CD4-positive, alpha-beta T cell treated with Interleukin-21 for 1 hour (primary cell): ENCODE measurements around the gene PRSS16.

Source experiments
- DNase-seq: peaks from one replicate; pipeline ENCODE4 v3.0.0-alpha.2; 2020

PRSS16 gene

DNA sequence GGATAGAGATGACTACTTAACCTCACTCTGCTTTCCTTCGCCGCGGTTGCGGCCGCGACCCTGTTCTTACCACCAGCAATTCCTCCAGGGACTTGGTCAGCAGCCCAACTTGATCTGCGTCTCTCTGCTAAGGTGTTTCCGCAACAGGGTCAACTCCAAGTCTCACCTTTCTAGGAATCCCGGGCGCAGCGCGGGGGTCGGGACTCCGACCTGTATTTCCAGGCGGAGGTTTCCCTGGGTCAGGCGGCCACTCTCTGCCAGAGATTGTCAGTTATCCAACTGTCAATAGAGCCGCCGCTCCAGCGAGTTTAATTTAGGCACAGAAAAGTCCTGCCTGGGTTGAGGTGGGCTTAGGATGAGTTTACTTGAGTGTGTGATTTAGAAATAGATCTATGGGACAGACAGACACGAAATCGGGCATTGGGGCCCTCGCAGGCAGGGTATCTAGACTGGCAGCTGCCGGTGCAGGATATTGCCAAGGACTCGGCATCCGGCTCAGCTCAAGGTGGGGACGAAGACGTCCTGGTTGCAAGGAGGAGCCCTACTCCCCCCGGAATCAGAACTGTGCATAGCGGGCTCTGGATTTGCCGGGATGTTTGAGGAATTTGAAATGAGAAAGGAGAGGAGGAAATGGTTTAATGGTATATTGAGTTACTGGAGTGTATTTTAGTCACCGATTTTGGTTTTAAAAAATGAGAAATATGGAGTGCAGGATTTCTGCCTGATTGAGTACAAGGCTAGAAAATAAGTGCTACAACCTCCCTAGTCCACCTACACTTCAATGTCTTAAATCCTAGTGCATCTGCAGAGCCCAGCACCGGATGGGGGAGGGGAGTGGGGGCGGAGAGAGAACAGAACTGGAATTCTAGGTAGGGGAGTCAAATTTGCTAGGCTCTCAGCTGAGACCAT lies 40.9 kb downstream of the PRSS16 start:
- DNase-seq, result no peak

DNA sequence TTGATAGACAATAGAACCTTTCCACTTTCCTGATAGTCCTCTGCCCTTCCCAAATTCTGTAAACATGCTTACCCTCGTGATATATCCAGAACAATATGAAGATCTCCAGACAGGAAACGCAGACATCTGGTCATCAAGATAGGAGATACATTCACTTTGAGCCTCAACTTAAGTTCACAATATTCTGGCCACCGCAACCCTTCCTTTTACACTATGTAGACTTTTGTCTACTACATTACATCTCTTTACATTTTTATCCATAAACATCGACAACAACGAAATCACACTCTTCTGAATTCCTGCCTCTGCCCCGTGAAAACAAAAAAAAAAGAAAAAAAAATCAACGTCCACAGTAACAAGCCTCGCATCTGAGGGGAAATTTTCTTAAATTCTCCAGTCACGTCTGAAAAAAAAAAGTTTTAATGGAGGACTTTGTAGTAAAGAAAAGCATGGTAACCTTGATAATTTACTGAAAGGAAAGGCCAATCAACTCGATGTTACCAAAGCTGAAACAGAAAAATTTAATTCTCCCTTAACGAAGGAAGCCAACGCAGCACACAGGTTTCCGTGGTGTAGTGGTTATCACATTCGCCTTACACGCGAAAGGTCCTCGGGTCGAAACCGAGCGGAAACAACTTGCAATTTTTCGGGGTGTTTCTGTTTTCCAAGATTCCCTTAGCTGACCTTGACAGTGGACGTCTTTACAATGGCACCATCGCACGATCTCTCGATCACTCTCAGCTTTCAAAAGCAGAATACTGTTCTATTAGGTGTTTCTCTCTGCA lies 42.8 kb downstream of the PRSS16 start:
- DNase-seq, result no peak

DNA sequence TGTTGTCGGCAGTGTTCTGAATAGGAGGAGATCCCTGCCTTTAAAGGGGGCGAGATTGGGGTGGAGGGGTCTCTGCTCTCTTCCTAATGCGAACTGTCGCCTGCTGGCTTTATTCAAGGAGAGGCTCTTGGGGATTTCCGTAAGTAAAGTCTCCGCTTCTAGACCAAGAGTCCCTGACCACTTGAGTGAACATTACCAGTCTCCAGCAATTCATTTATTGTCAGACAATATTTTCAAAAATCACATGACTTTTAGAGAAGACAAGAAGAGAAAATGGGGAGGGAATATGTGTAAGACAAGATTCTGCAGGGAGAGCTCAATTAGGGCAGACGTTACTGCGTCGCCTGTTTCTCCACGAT lies 43.3 kb downstream of the PRSS16 start:
- DNase-seq, result no peak

DNA sequence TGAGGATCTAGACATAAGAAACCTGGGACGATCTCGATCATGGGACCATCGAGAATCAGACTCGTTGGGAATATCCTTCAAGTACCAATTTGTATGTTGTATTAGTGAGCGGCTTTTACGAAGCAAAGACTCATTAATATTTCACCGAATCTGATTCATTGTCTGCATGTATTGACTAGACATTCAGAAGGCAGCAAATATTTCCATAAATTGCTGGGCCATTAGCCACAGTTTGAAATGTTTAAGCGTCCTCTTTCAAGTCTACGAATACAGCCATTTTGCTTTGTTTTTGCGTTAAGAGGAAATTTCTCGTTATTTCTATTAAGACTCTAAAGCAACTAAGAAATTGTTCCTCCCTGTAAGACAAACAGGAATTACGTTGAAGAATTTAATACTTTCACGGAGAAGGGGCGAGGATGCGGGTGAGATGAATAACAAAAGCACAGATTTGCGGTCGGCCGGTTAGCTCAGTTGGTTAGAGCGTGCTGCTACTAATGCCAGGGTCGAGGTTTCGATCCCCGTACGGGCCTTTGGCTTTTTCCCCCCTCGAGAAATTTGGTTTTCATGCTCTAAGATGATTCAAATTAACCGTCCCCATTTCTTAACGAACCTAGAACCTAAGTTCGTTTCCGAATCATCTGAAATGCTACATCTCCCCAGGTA lies 46.1 kb downstream of the PRSS16 start:
- DNase-seq, result no peak

DNA sequence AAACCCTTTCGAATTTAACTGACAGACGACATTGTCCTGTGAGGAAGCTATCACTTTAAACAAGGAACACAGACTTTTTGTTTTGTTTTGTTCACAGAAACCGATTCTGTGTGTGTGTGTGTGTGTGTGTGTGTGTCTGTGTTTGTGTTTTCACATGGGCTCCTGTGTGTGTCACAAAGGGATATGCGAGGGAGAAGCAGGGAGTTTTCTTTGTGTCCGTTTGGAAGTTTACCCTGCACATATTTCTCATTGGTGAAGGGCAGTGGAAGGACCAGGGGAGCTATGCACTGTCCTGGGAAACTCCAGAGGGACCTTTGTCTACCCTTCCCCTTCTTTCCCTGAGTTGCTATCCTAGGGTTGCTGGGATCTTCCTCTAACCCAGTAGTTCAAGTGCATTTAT lies 46.9 kb downstream of the PRSS16 start:
- DNase-seq, result no peak

DNA sequence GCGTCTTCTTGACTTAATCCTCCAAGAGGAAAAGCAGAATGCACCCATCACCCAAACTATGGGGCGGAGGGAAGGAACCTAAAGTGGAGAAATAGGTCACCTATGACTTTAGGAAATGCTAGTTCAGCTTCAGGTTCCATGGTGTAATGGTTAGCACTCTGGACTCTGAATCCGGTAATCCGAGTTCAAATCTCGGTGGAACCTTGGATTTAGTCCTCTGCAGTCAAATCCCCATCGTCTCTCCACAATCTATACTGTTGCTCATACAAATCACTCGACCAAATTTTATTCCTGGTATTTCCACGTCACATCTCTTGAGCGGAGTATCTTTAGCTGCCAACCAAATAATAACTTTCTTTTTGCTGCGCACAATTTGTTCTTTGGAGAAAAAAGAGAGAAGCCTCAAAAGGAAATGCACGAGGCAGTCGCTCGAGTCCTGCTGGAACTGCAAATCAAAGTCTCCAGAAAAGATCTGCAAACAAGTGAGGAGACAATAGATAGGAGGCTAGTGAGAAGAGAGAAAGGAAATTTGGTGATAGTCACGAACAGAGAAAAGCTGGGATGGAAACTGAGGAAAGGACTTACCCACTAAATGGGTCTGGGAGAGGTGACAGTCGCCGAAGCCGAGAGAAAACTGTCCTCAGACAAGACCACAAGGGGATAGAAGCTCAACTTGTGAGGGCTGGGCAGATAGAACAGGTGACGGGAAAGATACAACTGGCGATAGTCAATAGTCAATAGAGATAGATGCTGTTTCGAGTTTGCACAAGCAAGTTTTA lies 48.0 kb downstream of the PRSS16 start:
- DNase-seq, result no peak

DNA sequence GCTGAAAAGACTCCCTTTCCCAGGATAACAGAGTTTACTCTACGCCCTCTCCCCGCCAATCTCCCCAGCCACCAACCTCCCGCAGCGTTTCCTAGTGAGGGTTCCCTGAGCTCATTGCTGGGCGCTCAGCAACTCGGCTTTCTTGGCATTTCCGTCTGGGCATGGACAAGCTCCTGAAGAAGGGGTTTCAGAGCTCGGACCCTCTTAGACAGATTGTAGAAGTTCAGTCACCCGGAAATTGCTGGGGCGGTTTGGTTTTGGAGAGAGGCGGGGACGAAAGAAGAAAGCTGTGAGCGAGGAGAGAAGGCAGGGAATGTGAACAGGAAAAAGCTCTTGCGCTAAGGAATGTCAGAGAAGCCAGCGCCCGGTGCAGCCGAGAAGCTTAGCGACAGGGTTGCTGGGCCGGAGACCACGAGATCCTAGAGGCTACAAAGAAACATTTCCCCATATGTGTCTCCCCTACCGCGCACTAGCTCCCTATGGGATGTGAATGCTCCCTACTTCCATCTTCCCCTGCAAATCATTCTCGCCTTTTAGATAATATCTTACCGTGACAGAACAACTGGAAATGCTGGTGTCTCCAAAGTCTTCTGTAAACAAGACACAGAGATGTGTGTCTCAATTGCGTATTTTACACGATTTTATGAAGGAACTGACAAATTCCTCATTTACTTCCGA lies 48.7 kb downstream of the PRSS16 start:
- no peak for DNase-seq

DNA sequence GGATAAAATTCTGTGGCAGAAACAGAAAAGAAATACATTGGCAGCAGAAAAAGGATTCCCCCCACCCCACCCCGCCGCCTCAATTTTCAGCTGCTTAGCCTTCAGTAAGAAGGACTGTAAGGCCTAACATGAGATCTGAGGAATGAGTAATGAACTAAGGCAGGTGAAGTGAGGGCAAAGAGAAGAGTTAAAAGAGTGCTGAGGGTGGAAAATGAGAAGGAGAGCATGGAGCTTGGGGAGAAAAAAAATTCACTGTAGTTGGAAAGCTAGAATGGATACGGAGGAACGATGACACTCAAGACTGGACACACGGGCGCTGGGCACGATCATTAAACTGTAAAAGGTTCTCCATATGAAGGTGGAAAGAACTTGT lies 50.0 kb downstream of the PRSS16 start:
- DNase-seq, result no peak

DNA sequence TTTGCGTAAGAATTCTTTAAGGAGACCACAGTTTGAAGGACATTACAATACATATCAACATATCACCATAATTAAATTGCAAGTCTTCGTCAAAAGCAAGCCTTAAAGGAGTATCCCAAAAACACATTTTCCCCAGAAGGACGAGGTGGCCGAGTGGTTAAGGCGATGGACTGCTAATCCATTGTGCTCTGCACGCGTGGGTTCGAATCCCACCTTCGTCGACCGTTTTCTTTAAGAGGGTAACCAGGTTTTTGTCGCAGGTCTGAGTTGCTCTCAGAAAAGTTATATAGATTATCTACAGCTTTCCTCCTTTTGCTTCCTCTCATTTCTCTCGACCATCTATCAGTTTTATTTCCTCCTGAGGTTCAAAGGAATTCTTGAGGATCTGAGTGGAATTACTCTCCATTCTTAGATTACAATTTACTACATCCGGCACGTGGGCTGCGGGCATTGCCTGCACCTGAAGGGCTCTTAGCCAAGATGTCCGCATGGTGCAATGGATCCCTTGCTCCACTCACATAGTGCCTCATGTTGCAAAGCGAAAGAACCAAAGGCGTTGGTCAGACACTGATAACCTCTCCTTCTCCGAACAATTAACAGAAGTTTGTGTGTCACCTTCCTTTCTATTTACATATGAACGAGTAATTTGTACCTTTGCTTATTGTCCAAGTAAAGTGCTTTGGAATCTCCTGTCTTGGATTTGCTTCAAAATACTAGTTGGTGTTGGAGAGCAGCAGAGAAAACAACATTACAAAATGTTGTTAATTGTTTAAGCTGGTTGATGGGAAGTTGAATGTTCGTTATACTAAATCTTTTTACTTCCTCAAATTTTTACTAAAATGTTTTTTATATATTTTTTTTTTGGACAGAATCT lies 50.6 kb downstream of the PRSS16 start:
- DNase-seq, result no peak

DNA sequence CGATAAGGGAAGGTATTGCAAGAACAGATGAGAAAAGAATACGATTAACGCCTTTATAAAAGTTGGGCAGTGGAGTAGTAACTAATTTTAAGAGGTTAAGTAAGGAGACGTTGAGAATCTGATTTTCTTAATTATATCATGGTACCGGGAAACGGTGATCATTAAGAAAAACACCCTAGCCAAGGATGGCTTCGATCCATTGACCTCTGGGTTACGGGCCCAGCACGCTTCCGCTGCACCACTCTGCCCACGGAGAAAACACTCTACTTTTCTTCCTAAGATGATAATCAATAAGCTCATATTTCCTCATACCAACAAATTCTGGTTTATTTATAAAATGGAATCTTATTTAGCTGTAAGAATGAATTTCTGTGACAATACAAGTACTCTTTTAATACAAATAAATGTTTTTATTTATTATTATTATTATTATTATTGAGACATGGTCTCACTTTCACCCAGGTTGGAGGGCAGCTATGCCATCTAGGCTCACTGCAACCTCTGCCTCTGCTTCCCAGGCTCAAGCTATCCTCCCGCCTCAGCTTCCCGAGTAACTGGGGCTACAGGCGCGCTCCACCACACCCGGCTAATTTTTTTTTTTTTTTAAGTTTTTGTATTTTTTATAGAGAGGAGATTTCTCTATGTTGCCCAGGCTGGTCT lies 56.2 kb downstream of the PRSS16 start:
- no peak for DNase-seq
